ENCODE measurements around the gene KRTAP10-2.

GRCh38 chr21:44572959-44573583, 21.8 kb upstream of the KRTAP10-2 start:
- TF ChIP-seq ZNF274 (IDR thresholded peaks at IDR 0.05; ENCODE audit: low read length) (no peak), ZNF274 (tag by site-specific recombination; IDR thresholded peaks at IDR 0.05; ENCODE audit: borderline replicate concordance) (no peak), ZNF623 (tag by site-specific recombination; IDR thresholded peaks at IDR 0.05) (no peak), ZBTB6 (tag by site-specific recombination; IDR thresholded peaks at IDR 0.05) (no peak), REST (tag by site-specific recombination; IDR thresholded peaks at IDR 0.05) (no peak), ZNF596 (tag by site-specific recombination; IDR thresholded peaks at IDR 0.05) (no peak), PATZ1 (tag by site-specific recombination; IDR thresholded peaks at IDR 0.05) (no peak), EGR2 (tag by site-specific recombination; IDR thresholded peaks at IDR 0.05; ENCODE audit: low read depth) (no peak), ZSCAN18 (tag by site-specific recombination; IDR thresholded peaks at IDR 0.05) (no peak), ZNF416 (tag by site-specific recombination; IDR thresholded peaks at IDR 0.05) (no peak), ZNF214 (tag by site-specific recombination; IDR thresholded peaks at IDR 0.05; ENCODE audit: borderline replicate concordance) (no peak)
- TF ChIP-seq, protein P1, sequence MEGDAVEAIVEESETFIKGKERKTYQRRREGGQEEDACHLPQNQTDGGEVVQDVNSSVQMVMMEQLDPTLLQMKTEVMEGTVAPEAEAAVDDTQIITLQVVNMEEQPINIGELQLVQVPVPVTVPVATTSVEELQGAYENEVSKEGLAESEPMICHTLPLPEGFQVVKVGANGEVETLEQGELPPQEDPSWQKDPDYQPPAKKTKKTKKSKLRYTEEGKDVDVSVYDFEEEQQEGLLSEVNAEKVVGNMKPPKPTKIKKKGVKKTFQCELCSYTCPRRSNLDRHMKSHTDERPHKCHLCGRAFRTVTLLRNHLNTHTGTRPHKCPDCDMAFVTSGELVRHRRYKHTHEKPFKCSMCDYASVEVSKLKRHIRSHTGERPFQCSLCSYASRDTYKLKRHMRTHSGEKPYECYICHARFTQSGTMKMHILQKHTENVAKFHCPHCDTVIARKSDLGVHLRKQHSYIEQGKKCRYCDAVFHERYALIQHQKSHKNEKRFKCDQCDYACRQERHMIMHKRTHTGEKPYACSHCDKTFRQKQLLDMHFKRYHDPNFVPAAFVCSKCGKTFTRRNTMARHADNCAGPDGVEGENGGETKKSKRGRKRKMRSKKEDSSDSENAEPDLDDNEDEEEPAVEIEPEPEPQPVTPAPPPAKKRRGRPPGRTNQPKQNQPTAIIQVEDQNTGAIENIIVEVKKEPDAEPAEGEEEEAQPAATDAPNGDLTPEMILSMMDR (tag by site-specific recombination; IDR thresholded peaks at IDR 0.05) = no peak
- TF ChIP-seq, protein P2, sequence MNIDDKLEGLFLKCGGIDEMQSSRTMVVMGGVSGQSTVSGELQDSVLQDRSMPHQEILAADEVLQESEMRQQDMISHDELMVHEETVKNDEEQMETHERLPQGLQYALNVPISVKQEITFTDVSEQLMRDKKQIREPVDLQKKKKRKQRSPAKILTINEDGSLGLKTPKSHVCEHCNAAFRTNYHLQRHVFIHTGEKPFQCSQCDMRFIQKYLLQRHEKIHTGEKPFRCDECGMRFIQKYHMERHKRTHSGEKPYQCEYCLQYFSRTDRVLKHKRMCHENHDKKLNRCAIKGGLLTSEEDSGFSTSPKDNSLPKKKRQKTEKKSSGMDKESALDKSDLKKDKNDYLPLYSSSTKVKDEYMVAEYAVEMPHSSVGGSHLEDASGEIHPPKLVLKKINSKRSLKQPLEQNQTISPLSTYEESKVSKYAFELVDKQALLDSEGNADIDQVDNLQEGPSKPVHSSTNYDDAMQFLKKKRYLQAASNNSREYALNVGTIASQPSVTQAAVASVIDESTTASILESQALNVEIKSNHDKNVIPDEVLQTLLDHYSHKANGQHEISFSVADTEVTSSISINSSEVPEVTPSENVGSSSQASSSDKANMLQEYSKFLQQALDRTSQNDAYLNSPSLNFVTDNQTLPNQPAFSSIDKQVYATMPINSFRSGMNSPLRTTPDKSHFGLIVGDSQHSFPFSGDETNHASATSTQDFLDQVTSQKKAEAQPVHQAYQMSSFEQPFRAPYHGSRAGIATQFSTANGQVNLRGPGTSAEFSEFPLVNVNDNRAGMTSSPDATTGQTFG (tag by site-specific recombination; IDR thresholded peaks at IDR 0.05; ENCODE audit: borderline replicate concordance) = no peak

Measured in HEK293 (cell line).